ENCODE data around the gene DNAH2. TPM values are rescaled to one million over a fixed set of nuclear protein-coding genes. Genes with fewer than 3 reads are reported as not detected.

Gene DNAH2
- total RNA-seq, 1 donor from 2014 or later, result not detected

GRCh38 chr17:7818026-7818425, 100.5 kb downstream of the DNAH2 start:
- intact Hi-C loops (cut with micrococcal nuclease), result no loop called here

GRCh38 chr17:7818746-7819645, 101.5 kb downstream of the DNAH2 start:
- intact Hi-C loops (cut with micrococcal nuclease), result no loop called here

- intact Hi-C loops (cut with micrococcal nuclease), result loop anchor here (10.0 kb wide), 1 partner anchor 75 kb away; no protein-coding TSS in a partner anchor
These were observed 102.7 kb downstream of the DNAH2 start for GRCh38 chr17:7820231-7820630.

- intact Hi-C loops (cut with micrococcal nuclease), result loop anchor here (1.0 to 10.0 kb wide), 4 partner anchors 29 to 167 kb away; no protein-coding TSS in a partner anchor
These were observed 104.6 kb downstream of the DNAH2 start for GRCh38 chr17:7822126-7822525.

- intact Hi-C loops (cut with micrococcal nuclease), result loop anchor here (2.0 to 10.0 kb wide), 2 partner anchors 79 to 165 kb away; no protein-coding TSS in a partner anchor
These were observed 106.0 kb downstream of the DNAH2 start for GRCh38 chr17:7823581-7824001.

- intact Hi-C loops (cut with micrococcal nuclease), result loop anchor here (10.0 kb wide), 1 partner anchor 79 kb away; no protein-coding TSS in a partner anchor
These were observed 106.7 kb downstream of the DNAH2 start for GRCh38 chr17:7824021-7824924.

GRCh38 chr17:7825206-7825990, 107.9 kb downstream of the DNAH2 start:
- intact Hi-C loops (cut with micrococcal nuclease), result loop anchor here (5.0 to 10.0 kb wide), 2 partner anchors 81 to 232 kb away; no protein-coding TSS in a partner anchor

- intact Hi-C loops (cut with micrococcal nuclease), result loop anchor here (10.0 kb wide), 2 partner anchors 216 to 294 kb away; partner anchors contain the start of genes FXR2 and HES7
These were observed 113.1 kb downstream of the DNAH2 start for GRCh38 chr17:7830616-7831015.

- intact Hi-C loops (cut with micrococcal nuclease), result loop anchor here (10.0 kb wide), 2 partner anchors 216 to 294 kb away; partner anchors contain the start of genes FXR2 and HES7
These were observed 113.7 kb downstream of the DNAH2 start for GRCh38 chr17:7831233-7831632.

- intact Hi-C loops (cut with micrococcal nuclease), result loop anchor here (10.0 kb wide), 2 partner anchors 218 to 292 kb away; partner anchors contain the start of genes FXR2 and HES7
These were observed 114.9 kb downstream of the DNAH2 start for GRCh38 chr17:7832431-7832830.

GRCh38 chr17:7833011-7833794, 115.7 kb downstream of the DNAH2 start:
- intact Hi-C loops (cut with micrococcal nuclease), result loop anchor here (10.0 kb wide), 2 partner anchors 218 to 292 kb away; partner anchors contain the start of genes FXR2 and HES7

GRCh38 chr17:7833795-7834541, 116.4 kb downstream of the DNAH2 start, which contains the start of gene KDM6B:
TSS of gene KDM6B (plus strand) at chr17:7834217. CDS start at chr17:7845555, 11,338 bp downstream.
- intact Hi-C loops (cut with micrococcal nuclease), result loop anchor here (1.0 to 10.0 kb wide), 4 partner anchors 23 to 291 kb away; partner anchors contain the start of genes FXR2, HES7, NAA38 and TP53

GRCh38 chr17:7834542-7834956, 117.0 kb downstream of the DNAH2 start:
- intact Hi-C loops (cut with micrococcal nuclease), result loop anchor here (1.0 to 10.0 kb wide), 4 partner anchors 23 to 290 kb away; partner anchors contain the start of genes FXR2, HES7, NAA38 and TP53

GRCh38 chr17:7834957-7835813, 117.6 kb downstream of the DNAH2 start:
- intact Hi-C loops (cut with micrococcal nuclease), result loop anchor here (1.0 to 10.0 kb wide), 8 partner anchors 9 to 290 kb away; partner anchors contain the start of genes CNTROB, FXR2, HES7 and NAA38

GRCh38 chr17:7835814-7836595, 118.5 kb downstream of the DNAH2 start:
- intact Hi-C loops (cut with micrococcal nuclease), result loop anchor here (1.0 to 10.0 kb wide), 7 partner anchors 8 to 289 kb away; partner anchors contain the start of genes CNTROB, FXR2, HES7 and TP53

Measured in T-helper 2 cell treated with Interferon-gamma antibody and Interleukin-4, amounts not matched to agents 100 ng/mL and 5 ng/mL, for 36 hours (primary cell).